Measurements from ENCODE around the gene KNDC1.

Gene KNDC1

DNA sequence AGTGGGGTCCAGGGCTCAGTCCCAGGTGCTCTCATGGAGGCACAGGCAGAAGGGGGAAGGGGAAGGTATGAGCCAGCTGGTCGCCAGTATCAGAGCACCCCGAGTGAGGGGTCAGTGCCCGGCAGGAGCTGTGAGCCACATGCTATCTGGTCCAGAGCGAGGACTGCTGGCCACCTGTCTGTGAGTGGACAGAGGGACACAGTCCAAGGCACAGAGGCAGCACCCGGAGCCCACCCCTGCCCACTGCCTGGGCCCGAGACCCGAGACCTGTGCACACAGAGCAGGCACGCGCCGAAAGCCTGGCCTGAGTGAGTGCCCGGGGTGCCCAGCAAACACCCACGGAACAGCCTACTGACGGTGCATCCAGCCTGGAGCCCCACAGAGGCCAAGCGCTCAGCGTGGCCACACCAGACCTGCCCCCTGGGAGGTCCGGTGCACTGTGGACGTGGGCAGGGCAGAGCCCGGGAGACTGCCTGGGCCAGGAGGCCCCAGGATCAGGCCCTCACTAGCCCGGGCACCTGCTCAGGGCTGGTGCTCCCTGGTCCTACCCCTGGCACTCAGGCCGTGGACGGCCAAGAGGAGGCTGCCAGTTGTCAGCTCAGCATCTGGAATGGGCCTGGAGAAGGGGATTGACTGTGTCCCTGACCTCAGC lies 42.9 kb upstream of the KNDC1 start:
- POLR2A ChIA-PET, result no interaction called here
- no peak overlapping the region for H3K4me3 ChIP-seq (ENCODE audit: low read depth, low read length)
- DNase-seq (ENCODE audit: low read depth, low spot score), result no peak
- CTCF ChIA-PET, result no interaction called here
- TF ChIP-seq, protein P1, sequence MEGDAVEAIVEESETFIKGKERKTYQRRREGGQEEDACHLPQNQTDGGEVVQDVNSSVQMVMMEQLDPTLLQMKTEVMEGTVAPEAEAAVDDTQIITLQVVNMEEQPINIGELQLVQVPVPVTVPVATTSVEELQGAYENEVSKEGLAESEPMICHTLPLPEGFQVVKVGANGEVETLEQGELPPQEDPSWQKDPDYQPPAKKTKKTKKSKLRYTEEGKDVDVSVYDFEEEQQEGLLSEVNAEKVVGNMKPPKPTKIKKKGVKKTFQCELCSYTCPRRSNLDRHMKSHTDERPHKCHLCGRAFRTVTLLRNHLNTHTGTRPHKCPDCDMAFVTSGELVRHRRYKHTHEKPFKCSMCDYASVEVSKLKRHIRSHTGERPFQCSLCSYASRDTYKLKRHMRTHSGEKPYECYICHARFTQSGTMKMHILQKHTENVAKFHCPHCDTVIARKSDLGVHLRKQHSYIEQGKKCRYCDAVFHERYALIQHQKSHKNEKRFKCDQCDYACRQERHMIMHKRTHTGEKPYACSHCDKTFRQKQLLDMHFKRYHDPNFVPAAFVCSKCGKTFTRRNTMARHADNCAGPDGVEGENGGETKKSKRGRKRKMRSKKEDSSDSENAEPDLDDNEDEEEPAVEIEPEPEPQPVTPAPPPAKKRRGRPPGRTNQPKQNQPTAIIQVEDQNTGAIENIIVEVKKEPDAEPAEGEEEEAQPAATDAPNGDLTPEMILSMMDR (IDR thresholded peaks at IDR 0.05; ENCODE audit: insufficient read depth, low read length, missing control alignments), result no peak

DNA sequence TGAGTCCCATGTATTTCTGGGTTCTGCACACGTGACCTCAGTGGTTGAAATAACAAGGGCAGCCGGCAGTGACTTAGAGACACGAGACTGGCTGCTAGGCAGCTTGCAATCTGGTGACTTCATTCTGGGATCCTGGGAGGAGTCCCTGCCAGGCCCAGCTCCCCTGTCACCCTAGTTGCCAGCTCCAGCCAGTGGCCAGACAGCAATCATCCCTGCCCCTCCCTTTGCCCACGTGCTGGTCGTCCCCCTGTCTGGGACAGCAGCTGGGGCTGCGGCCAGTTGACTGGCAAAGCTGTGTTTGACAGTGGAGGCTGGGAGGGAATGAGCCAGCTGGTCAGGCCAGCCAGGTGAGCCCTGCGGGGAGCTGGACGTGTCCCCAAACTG lies 42.3 kb upstream of the KNDC1 start:
- TF ChIP-seq, protein P1 (IDR thresholded peaks at IDR 0.05; ENCODE audit: insufficient read depth, low read length, missing control alignments), result no peak
- CTCF ChIA-PET, result no interaction called here
- no peak for DNase-seq (ENCODE audit: low read depth, low spot score)
- POLR2A ChIA-PET, result no interaction called here
- no peak overlapping the region for H3K4me3 ChIP-seq (ENCODE audit: low read depth, low read length)

DNA sequence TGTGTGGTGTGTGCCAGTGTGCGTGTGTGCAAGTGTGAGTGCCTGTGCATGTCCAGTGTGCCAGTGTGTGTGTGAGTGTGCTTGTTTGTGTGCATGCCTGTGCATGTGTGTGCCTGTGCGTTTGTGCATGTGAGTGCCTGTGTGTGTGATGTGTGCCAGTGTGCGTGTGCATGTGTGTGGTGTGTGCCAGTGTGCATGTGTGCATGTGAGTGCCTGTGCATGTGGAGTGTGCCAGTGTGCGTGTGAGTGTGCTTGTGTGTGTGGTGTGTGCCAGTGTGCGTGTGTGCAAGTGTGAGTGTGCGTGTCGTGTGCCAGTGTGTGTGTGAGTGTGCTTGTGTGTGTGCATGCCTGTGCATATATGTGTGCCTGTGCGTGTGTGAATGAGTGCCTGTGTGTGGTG lies 38.5 kb upstream of the KNDC1 start:
- DNase-seq (ENCODE audit: low read depth, low spot score), result no peak
- CTCF ChIA-PET, result no interaction called here
- no peak overlapping the region for H3K4me3 ChIP-seq (ENCODE audit: low read depth, low read length)
- POLR2A ChIA-PET, result no interaction called here
- TF ChIP-seq, protein P1 (IDR thresholded peaks at IDR 0.05; ENCODE audit: insufficient read depth, low read length, missing control alignments), result no peak

DNA sequence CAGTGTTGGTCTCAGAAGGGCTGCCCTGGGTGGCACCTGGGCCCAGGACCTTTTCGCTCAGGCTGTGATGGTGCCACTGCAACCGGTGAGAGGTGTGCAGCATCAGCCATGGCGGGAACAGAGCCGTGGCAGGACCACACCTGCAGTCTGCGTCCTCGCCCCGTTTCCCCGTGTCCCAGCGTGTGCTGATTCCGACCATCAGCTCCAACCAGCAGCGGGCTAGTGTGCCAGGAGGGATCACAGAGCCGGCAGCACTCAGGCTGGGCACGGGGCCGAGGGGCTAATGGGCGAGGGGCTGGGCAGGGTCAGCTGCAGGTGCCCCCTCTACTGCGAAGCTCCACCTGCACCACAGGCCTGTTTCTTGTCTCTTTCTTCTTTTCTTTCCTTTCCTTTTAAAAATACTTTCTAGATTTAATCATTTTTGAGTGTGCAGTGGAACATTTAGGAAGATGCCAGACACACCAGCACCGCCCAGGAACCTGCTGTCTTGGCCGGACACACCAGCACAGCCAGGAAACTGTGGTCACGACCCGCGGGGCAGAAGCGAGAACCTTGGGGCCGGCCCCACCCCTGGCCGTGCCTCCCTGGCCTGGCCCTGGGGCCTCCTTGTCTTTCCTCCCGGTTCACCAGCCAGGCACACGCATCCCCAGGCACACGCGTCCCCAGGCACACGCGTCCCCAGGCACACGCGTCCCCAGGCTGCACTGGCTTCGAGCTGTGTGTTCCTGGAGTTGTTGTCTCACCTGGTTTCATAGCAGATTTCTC lies 37.7 kb upstream of the KNDC1 start:
- H3K4me3 ChIP-seq (ENCODE audit: low read depth, low read length), result no peak overlapping the region
- DNase-seq (ENCODE audit: low read depth, low spot score), result no peak
- TF ChIP-seq, protein P1 (IDR thresholded peaks at IDR 0.05; ENCODE audit: insufficient read depth, low read length, missing control alignments), result no peak
- POLR2A ChIA-PET, result no interaction called here
- CTCF ChIA-PET, result interaction anchor here (1.8 to 2.9 kb wide), 3 partner anchors 182 to 220 kb away, joined by 6 to 13 read pairs (median 8); no protein-coding TSS in a partner anchor

DNA sequence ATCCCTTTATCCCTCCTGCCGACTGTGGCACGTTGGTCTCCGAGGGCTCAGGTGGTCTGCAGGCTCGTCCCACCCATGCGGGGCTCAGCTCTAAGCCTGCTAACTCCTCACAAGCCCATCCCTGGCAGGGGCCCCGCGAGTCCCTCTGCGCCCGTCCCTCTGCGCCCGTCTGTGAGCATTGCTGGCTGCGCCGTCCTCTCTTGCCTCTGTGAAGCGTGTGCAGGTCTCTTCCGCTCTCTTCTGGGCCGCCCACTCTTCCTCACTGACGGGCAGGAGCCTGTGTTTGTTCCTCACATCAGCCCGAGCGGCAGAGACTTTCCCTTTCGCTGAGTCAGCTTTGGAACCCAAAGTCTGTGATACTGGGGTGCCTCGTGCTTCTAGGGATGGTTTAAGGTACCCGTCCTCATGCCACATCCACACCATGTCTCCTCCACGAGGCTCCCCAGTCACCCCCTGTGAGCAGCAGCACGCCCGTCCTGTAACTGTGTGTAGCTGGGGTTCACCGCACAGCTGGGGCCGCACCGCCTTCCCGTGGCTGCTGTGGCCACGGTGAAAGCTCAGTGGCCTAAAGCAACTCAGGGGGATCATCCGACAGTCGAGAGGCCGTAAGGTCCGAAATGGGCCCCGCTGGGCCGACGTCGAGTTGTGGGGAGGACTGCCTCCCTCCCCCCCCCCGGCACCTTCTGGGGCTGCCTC lies 36.8 kb upstream of the KNDC1 start:
- TF ChIP-seq, protein P1 (IDR thresholded peaks at IDR 0.05; ENCODE audit: insufficient read depth, low read length, missing control alignments), result no peak
- CTCF ChIA-PET, result interaction anchor here (1.2 to 2.9 kb wide), 4 partner anchors 183 to 468 kb away, joined by 3 to 13 read pairs (median 7); no protein-coding TSS in a partner anchor
- DNase-seq (ENCODE audit: low read depth, low spot score), result no peak
- POLR2A ChIA-PET, result no interaction called here
- H3K4me3 ChIP-seq (ENCODE audit: low read depth, low read length), result no peak overlapping the region
